M059J (cell line): Measurements from ENCODE around the gene FAM120B. TPM values are rescaled to one million over a fixed set of nuclear protein-coding genes. Genes with fewer than 3 reads are reported as not detected.
A peak's percentile ranks its signal among the peaks of the same experiment; 100 is the strongest.
"Not testable (repeated sequence)": the region's sequence is repeated elsewhere in the genome, so short reads cannot be mapped to it uniquely, and the experiment has no call there.

Experiments used
- DNase-seq: peaks from one replicate; pipeline ENCODE4 v3.0.0-alpha.2; 2012; ENCODE audit warnings: low read depth
- total RNA-seq: library from RNA; depleted of rRNA; stranded (reverse); fragments of >200 nt; shearing (Covaris generic); gene quantifications from 2 replicates; pipeline ENCODE4 v1.2.3, GENCODE V29; 2014; rRNA removed

The FAM120B gene, protein sequence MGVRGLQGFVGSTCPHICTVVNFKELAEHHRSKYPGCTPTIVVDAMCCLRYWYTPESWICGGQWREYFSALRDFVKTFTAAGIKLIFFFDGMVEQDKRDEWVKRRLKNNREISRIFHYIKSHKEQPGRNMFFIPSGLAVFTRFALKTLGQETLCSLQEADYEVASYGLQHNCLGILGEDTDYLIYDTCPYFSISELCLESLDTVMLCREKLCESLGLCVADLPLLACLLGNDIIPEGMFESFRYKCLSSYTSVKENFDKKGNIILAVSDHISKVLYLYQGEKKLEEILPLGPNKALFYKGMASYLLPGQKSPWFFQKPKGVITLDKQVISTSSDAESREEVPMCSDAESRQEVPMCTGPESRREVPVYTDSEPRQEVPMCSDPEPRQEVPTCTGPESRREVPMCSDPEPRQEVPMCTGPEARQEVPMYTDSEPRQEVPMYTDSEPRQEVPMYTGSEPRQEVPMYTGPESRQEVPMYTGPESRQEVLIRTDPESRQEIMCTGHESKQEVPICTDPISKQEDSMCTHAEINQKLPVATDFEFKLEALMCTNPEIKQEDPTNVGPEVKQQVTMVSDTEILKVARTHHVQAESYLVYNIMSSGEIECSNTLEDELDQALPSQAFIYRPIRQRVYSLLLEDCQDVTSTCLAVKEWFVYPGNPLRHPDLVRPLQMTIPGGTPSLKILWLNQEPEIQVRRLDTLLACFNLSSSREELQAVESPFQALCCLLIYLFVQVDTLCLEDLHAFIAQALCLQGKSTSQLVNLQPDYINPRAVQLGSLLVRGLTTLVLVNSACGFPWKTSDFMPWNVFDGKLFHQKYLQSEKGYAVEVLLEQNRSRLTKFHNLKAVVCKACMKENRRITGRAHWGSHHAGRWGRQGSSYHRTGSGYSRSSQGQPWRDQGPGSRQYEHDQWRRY
- total RNA-seq, result 6.9 and 16.1 TPM in 2 replicates

DNA sequence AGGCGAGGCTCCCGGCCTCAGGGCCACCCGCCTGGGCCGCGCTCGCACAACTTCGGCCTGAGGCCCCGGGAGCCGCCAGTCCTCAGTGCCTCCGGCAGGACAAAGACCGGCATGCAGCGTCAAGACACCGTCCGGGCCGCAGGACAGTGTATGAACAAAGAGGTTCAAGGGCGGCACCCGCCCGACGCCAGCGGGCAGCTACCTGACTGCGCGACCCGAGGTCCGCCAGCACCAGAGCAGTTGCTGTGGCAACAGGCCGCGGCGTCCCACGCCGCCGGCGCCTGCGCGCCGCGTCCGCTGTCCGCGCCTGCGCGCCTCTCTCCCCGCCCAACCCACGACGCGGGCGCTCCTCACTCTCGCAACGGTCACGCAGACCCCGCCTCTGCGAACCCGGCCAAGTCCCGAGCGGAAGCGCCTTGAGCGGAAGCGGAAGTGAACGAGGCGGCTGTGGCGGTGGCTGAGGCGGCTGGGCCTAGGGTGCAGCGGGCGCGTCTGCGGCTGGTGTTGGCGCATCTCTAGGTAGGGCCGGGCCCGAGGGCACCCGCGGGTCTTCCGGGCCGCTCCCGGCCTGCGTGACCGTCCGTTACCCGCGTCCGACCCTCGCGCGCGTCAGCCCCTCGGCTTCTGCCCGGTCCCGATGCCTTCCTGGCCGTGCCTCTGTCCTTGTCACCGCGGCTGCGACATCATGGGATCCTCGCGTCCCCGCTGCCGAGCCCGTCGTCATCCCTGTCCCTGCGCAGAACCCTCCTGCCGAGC, at the start of gene FAM120B:
Gene FAM120B (plus strand): TSS at position 435 of the 756 bp plus-strand sequence. CDS start 10,633 bp downstream, outside the sequence.
- DNase-seq, result peak; percentile 96

DNA sequence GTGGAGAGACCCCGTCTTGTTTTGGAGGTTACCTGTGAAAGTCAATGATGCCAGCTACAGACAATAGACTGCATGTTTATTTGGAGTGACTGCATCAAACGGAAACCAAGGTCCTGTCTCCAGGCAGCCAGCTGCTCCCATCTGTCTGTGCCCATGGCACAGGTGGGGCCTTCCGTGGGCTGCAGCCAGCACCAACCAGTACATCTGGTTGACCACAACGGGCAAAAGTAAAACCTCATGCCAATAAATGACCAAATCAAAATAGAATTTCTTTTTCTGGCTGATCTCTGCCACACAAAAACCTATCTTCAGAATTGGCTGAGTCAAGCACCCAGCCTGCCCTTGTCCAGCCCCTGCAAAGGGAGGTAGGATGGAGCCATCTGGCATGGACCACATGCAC, 49.2 kb upstream of the FAM120B start:
- DNase-seq, result no peak

DNA sequence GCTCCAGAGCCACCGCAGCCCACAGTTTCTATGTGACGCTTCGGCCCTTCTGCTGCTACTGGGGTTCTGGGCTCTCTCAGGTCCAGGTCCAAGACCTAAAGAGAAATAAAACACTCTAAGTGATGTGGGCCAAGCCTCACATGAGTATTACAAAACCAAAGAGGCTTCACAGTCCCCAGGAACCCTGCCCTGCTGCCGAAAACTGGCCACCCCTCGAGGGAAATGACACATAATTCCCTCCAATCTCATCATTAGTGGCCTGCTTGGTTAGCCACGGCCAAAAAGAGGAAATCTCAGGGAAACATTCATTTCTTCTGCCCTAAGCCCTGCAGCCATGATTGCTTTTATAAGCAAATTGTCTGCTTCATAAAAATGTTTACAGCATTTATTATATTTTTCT, 48.2 kb upstream of the FAM120B start:
- no peak for DNase-seq

DNA sequence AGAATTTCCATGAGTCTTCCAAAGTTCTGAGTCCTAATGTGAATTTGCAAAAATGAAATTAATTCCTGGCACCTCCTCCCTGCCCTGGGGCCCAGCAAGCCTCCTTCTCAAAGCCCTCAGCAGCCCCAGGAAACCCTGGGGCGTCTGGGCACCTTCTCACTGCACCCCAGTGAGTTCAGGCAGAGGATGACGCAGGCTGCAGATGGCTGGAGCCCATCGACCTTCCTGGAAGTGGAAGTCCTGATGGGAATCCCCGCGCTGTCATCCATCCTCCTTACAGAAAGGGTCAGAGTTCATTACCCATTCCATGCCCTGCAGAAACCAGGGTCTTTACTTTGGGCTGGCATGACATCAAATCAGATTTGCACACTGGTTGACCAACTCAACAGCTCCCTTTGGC, 47.3 kb upstream of the FAM120B start:
- DNase-seq, result no peak

DNA sequence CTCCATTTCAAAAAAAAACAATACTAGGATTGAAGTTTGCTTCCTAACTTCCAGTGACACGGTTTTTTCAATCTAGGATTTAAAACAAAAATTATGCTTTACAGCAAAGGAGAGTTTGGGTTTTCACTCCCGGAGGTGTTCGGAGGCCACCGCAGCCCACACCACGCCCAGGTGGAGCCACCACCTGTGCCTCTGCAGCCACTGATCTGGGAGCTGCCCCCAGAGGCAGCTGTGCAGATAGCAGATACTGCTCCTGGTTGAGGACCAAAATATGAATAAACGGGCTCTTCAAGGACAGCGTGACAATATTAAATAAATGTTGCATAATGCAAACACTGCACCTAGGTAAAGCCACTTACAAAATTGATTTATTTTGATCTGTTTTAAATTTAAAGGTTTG, 45.9 kb upstream of the FAM120B start:
- no peak for DNase-seq

DNA sequence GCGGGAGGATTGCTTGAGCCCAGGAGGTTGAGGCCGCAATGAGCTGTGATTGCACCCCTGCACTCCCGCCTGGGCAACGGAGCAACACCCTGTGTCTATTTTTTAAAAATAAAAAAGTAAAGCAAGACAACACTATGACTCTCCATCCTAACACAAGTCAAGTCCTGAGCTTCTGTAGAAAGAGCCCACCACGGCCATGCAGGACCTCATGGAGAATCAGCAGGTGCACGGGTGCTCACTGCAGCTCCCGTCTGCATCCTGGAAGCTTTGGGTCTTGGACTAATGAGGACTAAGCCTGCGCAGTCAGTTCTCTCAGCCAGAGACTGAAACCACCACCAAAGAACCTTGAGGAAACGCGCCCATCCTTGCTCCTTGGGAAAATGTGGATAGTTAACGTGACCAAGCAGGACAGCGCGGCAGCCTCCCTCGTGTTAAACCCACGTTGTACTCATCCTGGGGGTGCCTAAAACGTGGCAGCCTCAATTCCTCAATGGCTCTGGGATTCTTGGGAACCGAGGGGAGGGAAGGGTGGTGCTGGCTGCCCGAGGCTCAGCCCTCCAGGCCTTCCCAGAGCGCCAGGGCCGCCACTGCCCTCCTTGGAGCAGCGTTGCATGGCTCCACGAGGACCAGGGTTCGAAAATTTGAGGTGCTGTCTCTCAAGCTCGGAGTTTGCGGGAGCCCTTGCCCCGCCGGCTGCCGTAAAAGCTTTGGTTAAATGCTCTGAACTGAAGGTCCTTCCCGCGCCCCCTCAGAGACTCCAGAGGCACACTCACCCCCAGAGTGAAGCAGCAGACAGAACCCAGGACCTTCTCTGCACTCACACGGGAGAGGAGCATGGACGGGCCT, 44.7 kb upstream of the FAM120B start:
- no peak for DNase-seq

DNA sequence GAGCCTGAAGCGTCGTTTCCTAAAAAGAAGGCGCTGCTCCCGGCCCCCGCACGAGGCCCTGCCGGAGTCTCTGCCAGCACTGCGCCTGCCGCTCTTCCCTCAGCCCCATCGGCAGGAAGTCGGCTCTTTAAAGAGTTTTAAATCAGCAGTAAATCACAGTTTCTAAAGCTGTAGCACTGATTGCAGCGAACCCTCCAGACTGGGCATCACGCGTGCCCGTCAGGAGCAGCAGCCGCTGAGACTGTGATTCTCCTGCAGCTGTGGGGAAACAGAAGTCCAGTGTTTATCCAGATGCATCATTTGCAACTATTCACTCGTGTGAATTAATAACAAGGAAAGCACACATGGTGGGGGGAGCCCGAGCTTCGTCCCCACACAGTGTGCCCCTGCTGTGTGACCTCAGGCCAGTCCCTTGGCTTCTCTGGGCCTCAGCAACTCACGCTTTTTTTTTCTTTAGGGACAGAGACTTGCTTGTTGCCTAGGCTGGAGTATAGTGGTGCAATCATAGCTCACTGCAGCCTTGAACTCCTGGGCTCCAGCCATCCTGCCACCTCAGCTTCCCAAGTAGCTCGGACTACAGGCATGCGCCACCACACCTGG, 44.0 kb upstream of the FAM120B start:
- DNase-seq, result no peak

DNA sequence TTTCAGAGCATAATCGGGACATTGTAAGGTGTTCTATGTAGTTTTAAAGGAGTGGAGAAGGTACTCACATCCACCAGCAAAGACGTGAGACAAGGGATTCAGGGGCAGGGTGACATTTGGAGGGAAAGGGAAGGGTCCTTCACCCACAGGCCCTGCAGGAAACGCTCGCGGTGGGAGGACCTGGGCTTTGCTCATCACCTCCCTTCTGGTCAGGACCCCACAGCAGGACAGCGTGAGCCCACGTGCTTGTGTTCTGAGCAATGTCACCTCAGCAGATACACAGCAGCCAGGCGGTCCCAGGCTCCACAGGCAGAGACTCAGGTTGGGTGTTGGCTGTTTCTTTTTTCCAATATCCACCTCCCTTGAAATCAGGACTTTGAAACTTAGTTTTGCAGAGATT, 43.1 kb upstream of the FAM120B start:
- DNase-seq, result no peak

DNA sequence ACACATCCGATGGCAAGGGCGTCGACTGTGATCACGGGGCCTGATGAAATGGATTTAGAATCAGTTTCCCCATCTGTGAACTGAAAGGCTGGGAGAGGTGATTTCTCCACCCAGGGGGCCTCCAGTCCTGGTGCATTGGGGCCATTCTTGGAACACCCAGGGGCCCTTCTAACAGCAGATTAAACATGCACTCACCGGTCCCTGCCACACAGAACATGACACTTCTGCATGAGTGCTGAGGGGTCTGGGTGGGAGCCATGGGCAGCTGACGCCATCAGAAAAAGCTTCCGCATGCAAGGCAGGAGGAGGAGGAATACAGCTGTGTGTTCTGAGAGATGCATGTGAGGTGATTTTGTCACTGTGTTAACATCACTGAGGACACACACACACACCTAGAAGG, 42.5 kb upstream of the FAM120B start:
- no peak for DNase-seq

DNA sequence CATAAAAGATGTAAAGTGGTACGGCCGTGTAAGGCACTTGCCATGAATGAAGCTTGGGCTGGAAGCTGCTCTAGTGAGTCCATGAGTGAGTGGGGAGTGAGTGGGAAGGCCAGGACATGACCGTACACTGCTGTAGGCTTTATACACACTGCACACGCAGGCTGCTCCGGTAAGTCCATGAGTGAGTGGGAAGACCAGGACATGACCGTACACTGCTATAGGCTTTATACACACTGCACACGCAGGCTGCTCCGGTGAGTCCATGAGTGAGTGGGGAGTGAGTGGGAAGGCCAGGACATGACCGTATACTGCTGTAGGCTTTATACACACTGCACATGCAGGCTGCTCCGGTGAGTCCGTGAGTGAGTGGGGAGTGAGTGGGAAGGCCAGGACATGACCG, 41.9 kb upstream of the FAM120B start:
- not testable (repeated sequence) for DNase-seq

DNA sequence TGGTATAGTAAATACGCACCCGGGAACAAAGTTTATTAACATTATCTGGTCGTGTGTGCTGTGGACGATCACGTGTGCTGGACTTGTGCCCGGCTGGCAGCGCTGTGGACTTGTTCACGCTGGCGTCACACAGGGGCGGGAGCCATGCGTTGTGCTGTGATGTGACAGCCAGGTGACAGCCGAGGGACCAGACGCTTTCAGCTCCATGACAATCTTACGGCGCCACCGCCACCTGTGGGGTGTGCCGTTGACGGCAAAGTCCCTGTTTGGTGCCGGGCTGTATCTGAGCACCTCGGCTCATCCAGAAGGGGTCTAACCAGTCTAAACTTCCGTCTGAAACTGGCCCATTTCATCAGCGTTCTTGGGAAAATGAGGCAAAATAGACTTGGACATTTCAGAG, 40.9 kb upstream of the FAM120B start:
- DNase-seq, result no peak

DNA sequence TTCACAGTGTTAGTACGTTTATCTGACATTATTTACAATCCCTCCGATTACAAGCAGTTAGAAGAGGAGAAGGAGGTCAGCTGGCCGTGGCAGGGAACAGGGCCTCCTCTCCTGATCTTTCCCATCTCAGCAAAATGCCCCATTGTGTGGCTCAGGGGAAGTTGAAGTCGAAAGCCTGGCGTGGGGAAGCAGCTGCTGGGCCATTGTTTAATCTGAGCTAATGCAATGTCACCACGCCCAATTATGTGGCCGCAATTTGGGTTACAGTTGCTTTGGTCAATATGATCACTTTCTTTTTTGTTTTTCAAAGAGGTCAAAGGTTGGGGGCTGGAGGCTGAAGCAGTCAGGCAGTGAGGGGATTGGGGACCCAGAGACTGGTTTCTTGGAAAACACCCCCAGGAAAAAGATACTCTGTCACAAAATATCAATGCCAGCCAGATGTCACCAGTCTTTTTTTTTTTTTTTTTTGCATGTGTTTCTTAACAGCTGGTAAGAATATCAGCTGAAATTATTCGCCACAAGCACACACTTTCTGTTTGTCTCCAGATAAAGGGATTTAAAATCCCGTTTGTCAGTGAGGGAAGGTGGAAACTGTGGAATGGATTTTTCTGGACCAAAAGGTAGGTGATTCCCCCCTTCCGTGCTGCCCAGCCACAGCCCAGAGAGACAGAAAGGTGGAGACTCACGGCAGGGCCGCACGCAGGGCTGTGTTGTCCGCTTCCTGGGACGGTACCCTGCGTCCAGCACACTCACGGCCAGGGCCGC, 40.3 kb upstream of the FAM120B start:
- no peak for DNase-seq

DNA sequence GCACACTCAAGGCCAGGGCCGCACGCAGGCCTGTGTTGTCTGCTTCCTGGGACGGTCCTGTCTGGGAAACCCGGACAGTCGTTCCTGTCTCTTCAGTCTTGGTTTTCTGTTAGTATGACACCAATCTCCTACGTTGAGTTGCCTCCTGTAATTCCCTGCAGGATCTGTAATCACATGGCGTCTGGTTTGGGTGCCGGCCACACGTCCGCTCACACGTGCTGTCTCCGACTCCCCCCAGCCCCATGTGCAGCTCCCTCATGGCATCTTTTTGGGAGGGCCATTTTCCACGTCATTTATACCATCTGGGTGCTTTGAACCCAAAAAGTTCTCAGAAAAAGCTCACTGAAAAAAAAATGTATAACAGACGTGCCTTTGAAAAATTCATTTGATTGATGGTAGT, 38.9 kb upstream of the FAM120B start:
- DNase-seq, result no peak

DNA sequence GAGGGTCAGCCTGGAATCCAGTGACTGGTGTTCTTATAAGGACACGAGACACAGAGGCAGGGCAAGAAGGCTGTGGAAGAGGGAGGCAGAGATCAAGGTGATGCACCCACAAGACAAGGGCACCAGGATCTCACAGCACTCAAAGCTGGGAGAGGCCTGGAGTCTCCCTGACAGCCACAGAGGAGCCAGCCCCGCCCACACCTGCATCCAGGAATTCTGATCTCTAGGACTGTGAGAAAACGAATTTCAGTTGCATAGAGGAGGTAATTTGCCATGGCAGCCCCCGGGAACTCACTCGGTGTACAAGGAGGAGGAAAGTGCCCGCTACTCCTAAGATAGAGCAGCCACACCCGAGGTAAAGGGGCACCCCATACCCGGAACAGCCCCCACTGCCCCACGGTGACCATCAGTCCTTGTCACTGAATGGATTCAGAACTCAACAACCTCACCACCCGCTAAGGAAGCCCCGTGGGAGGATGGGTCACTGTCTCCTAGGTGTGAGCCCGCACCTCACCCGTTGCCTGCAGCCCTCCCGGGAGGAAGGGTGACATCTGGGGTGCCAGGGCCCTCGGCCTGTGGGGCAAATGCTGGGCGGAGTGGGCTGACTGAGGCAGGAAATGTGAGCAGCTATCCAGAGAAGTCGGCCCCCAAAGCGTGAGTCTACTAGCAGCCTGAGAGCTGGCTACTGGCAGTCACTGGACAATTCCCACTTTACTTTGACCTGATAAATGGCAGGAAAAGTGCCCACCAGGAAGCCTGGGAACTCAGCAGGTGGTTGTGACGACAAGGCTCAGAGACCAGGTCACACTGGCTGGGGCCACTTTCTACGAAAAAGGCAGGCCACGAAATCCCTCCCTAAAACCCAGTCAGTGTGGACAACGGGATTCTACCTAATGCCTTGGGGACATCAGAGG, 38.1 kb upstream of the FAM120B start:
- DNase-seq, result no peak

DNA sequence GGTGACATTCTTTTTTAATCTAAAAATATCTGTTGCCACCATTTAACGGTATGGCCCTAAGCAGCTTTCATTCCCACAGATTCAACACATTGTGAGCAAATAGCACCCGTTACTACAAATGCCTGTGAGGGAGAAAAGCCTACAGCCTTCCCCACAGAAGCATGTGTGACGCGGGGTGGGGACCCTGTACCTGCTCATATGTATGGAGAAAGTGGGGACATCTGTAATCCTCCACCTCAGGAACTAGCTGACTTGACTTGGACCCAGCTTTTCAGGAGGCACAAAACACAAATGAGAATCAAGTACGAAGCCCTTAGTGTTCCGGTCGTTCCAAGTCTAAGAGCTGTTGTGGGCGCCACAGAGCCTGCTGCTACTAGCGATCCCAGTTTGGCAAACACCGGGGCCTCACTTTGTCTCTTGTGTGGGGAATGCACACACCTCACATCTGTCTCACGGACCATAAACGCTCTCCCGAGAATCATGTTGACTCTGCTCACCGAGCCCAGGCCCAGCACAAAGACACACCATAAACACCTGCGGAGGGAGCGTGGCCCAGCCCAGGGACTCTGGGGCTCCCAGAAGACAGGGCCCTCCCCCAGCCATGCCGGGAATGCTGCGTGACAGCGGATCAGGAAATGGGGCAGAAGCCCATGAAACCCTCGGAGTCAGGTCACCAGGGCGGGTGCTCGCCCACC, 37.3 kb upstream of the FAM120B start:
- no peak for DNase-seq

DNA sequence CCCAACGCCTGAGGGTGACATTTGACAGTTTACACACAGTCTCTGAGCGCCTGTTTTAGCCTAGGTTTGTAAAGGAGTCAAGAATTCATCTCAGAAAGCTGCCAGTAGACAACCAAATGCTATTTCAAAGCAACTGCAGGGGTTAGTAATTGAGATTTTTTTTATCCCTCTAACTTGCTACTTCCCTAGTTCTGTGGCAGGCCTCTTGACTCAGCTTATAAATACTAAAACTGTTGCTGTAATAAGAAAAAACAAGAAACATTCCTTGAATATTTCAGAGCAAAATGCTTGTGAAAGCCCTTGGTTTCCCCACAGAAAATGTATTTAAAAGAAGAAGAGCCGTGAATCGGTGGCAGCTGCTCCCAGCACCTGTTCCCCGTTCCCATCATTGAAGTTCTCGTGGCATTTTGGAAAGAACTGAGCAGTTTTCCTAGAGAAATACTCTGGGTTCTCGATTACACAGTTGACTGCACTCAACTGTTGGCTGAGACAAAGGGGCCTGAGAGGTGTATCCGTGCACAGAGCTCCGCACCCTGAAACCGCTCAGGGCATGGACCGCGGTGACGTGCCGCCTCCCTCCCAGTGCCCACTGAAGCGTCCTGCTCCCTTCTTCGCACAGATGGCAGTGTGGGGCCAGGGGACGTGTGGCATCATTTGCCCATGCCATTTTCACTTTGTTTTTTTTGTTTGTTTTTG, 36.6 kb upstream of the FAM120B start:
- DNase-seq, result no peak

DNA sequence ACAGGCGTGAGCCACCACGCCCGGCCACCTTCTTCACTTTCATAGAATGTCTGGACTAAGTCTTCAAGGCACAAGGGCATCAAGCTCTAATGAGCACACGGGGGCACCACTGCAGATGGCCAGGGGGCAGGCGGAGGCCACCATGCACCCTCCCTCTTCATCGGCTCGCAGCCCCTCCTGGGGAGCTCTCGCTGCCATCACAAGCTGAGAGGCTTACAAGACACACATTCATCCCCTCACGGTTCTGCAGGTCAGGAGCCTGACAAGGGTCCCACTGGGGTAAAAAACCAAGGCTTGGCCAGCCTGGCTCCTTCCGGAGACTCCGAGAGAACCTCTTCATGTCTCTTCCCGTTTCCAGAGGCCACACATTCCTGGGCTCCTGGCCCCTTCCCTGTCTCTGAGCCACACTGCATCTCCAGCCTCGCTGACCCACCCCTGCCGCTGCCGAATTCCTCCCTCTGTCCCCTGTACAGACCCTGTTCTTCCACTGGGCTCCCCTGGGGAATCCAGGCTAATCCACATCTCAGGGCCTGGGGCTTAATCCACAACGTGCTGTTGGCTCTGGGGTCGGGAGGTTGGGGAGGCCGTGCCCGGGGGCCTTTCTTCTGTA, 35.5 kb upstream of the FAM120B start:
- no peak for DNase-seq
